B cell (primary cell): ENCODE results near the gene NEAT1. TPM values are rescaled to one million over a fixed set of nuclear protein-coding genes. Genes with fewer than 3 reads are reported as not detected.
A peak's percentile ranks its signal among the peaks of the same experiment; 100 is the strongest.

Source experiments
- ATAC-seq: fragments of 200-7000 bp; cut with Tn5 transposase; one replicate; pipeline ENCODE4 v1.10.0; 2021; ENCODE audit warnings: low read depth, mild to moderate bottlenecking, moderate number of reproducible peaks, moderate library complexity
- CTCF ChIA-PET: fragments of 350-600 bp; sonication (Branson Sonifier 250); formaldehyde crosslinking; loops from one replicate; lab custom pipeline; 2021; ENCODE audit warnings: antibody characterized with exemption, inconsistent platforms; lab: Charles Lee
- POLR2A ChIA-PET: fragments of 350-600 bp; sonication (Branson Sonifier 250); formaldehyde crosslinking; loops from one replicate; lab custom pipeline; 2021; ENCODE audit warnings: antibody characterized with exemption; lab: Charles Lee
- DNase-seq: peaks from one replicate; pipeline ENCODE4 v3.0.0; 2013
- H2AFZ ChIP-seq: 2 replicates; pipeline ENCODE4 v1.6.1; 2012; ENCODE audit warnings: mild to moderate bottlenecking, low read depth, low read length; ENCODE audit not compliant: insufficient read depth, poor library complexity, severe bottlenecking
- H3K27ac ChIP-seq, 2 donors: 1 replicate in 1 of 2; 2 replicates in 1 of 2; pipeline ENCODE4 v1.5.1; 2012 to 2013; ENCODE audit warnings: low read length in 2 of 2, mild to moderate bottlenecking in 2 of 2, moderate library complexity in 1 of 2
- H3K27me3 ChIP-seq, 4 experiments: fragments of 200-600 bp in 1 of 4; sonication (generic) in 1 of 4; replicated peaks in 1 of 4; 1 replicate in 2 of 4; 2 replicates in 2 of 4; pipeline versions ENCODE4 v1.6.1 to v1.7.0; 2013 to 2016; ENCODE audit warnings: low read length in 3 of 4, mild to moderate bottlenecking in 2 of 4, mixed read lengths in 1 of 4, moderate library complexity in 1 of 4; ENCODE audit not compliant: insufficient read depth in 4 of 4, control insufficient read depth in 3 of 4; ENCODE audit errors: control extremely low read depth in 1 of 4
- H3K36me3 ChIP-seq, 2 experiments: replicated peaks in 1 of 2; 1 replicate in 1 of 2; 2 replicates in 1 of 2; pipeline versions ENCODE4 v1.6.1 to v1.7.1; 2013; ENCODE audit warnings: low read length in 1 of 2; ENCODE audit not compliant: insufficient read depth in 2 of 2, control insufficient read depth in 1 of 2; ENCODE audit errors: control extremely low read depth in 1 of 2, extremely low read depth in 1 of 2
- H3K4me1 ChIP-seq, 2 donors: fragments of 200-600 bp in 1 of 2; sonication (generic) in 1 of 2; 1 replicate in 1 of 2; 2 replicates in 1 of 2; pipeline versions ENCODE4 v1.5.1 to v1.6.1; 2013 to 2017; ENCODE audit warnings: low read length in 2 of 2; ENCODE audit not compliant: control insufficient read depth in 2 of 2, insufficient read depth in 2 of 2
- H3K4me2 ChIP-seq: replicated peaks from 2 replicates; pipeline ENCODE3; 2012; ENCODE audit warnings: mild to moderate bottlenecking, low read depth, low read length; ENCODE audit not compliant: poor library complexity, severe bottlenecking
- H3K4me3 ChIP-seq, 5 experiments: fragments of 200-600 bp in 1 of 5; sonication (generic) in 1 of 5; 1 replicate in 3 of 5; 2 replicates in 2 of 5; pipeline versions ENCODE4 v1.5.1 to v1.7.0; 2011 to 2016; ENCODE audit warnings: low read length in 4 of 5, mild to moderate bottlenecking in 4 of 5, low read depth in 2 of 5, control low read depth in 1 of 5, moderate library complexity in 1 of 5; ENCODE audit not compliant: insufficient read depth in 1 of 5; ENCODE audit errors: control extremely low read depth in 1 of 5, extremely low read depth in 1 of 5
- H3K79me2 ChIP-seq: fragments of 200-600 bp; sonication (generic); one replicate; pipeline ENCODE4 v1.6.0; 2016; ENCODE audit warnings: low read length; ENCODE audit not compliant: control insufficient read depth, insufficient read depth
- H3K9ac ChIP-seq: fragments of 200-600 bp; sonication (generic); 2 replicates; pipeline ENCODE4 v1.6.1; 2017; ENCODE audit warnings: mild to moderate bottlenecking, low read length, moderate library complexity
- H3K9me3 ChIP-seq, 3 donors: one replicate each; pipeline versions ENCODE4 v1.6.1 to v1.7.1; 2013; ENCODE audit warnings: low read length in 2 of 3; ENCODE audit not compliant: control insufficient read depth in 2 of 3, insufficient read depth in 1 of 3; ENCODE audit errors: control extremely low read depth in 1 of 3
- H4K20me1 ChIP-seq: 2 replicates; pipeline ENCODE4 v1.6.0; 2012; ENCODE audit warnings: mild to moderate bottlenecking, low read length; ENCODE audit not compliant: insufficient read depth, control insufficient read depth, poor library complexity, severe bottlenecking
- H3K27ac Mint-ChIP-seq: one replicate; pipeline ENCODE4 v1.8.0; 2021; ENCODE audit warnings: mixed read lengths
- H3K27me3 Mint-ChIP-seq: one replicate; pipeline ENCODE4 v1.8.0; 2021; ENCODE audit warnings: mixed read lengths
- H3K4me1 Mint-ChIP-seq: one replicate; pipeline ENCODE4 v1.8.0; 2021; ENCODE audit warnings: mixed read lengths
- H3K4me3 Mint-ChIP-seq: one replicate; pipeline ENCODE4 v1.8.0; 2021; ENCODE audit warnings: mixed read lengths
- H3K9me3 Mint-ChIP-seq: one replicate; pipeline ENCODE4 v1.8.0; 2022; ENCODE audit warnings: mixed read lengths; ENCODE audit not compliant: insufficient read depth
- EZH2 ChIP-seq: IDR thresholded peaks from 2 replicates; pipeline ENCODE4 v1.6.1; 2012; ENCODE audit warnings: borderline replicate concordance, low read depth, mild to moderate bottlenecking, moderate library complexity, low read length; ENCODE audit not compliant: insufficient read depth, poor library complexity, severe bottlenecking
- WGBS: methylation state at CpG from one replicate; pipeline ENCODE4 v1.1.5; 2013; ENCODE audit warnings: missing lambda C conversion rate; ENCODE audit not compliant: insufficient coverage; 5-methylcytosine and 5-hydroxymethylcytosine counted together
- intact Hi-C: fragments of 100-400 bp; cut with micrococcal nuclease; formaldehyde crosslinking; loops from one replicate; pipeline ENCODE4 v1.10.0; 2022
- polyA plus RNA-seq: library from polyadenylated mRNA; depleted of rRNA; stranded (reverse); fragments of >200 nt; gene quantifications from 2 replicates; pipeline ENCODE4 v1.2.3, GENCODE V29; 2012
- total RNA-seq, 2 donors: library from RNA; stranded (reverse); fragments of 120-200 nt in 1 of 2; gene quantifications; 1 replicate in 1 of 2; 2 replicates in 1 of 2; pipeline versions ENCODE4 v1.2.3 to v1.2.4, GENCODE V29; 2013 to 2022
- TF ChIP-seq, protein P1 (sequence below): fragments of 200-600 bp; IDR thresholded peaks from one replicate; pipeline ENCODE4 v1.8.0; 2022; ENCODE audit warnings: antibody characterized with exemption, mild to moderate bottlenecking

Gene NEAT1
- total and polyA plus RNA-seq, 2 donors (not counting 1 experiment from before 2014, with no cell fraction given): 66.7 to 1,642 TPM

DNA sequence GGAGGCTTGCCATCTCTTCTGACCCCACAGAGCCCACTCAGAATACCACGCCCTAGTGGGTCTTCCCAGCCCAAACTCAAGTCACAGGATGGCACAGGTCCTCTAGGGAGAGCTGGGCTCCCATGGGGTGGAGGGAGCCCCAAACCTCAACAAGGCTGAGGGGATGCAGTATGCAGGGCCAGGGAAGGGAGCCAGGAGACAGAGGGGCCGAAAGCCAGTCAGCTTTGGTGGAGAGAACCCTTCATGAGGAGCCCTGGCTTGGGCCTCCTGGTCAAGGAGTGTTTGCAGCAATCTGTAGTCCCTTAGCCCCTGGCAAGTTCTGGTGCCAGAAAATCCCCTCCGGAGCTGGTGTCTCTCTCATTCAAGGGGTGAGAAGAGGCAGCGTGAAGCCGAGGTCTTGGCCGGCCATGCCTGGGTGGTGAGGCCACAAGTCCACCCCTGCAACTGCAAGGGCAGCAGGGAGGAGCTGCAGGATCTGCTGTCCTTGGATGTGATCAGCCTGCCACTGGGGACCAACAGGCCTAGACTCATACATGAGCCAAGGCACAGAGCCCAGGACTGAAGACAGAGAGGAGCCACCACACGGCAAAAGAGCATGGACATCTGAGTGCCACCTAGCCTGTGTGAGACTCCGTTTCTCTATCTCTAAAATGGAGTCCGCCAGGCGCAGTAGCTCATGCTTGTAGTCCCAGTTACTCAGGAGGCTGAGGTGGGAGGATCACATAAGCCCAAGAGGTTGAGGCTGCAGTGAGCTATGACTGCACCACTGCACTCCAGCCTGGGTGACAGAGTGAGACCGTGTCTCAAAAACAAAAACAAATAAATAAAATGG, 24.1 kb downstream of the NEAT1 start:
- ChIA-PET POLR2A (interaction anchor here (0.5 to 9.3 kb wide), 7 partner anchors 12 to 86 kb away, joined by 3 to 102 read pairs (median 3); partner anchors contain the start of gene MALAT1), CTCF (interaction anchor here (0.6 to 1.4 kb wide), 5 partner anchors 11 to 62 kb away, joined by 3 to 4 read pairs (median 3); partner anchors contain the start of gene NEAT1)
- H3K4me1 Mint-ChIP-seq: peaks cover 46% of the 10 kb centered on the region
- Histone ChIP-seq H3K4me1 (peaks cover 38 to 57% of the 10 kb centered on the region in 2 donors), H3K9ac (no peak overlapping the region), H3K4me2 (no peak overlapping the region), H2AFZ (no peak overlapping the region), H4K20me1 (no peaks in the 10 kb centered on the region), H3K27ac (no peak overlapping the region), H3K36me3 (peaks cover 0 to 4% of the 10 kb centered on the region in 2 experiments), H3K27me3 (no peaks in the 10 kb centered on the region), H3K79me2 (peaks cover 5% of the 10 kb centered on the region), H3K9me3 (peaks cover 0 to 10% (median 0%) of the 10 kb centered on the region in 3 donors), H3K4me3 (no peak overlapping the region)
- no peaks in the 10 kb centered on the region for H3K9me3 Mint-ChIP-seq
- H3K27ac Mint-ChIP-seq: peak overlapping the region; percentile 56
- no peaks in the 10 kb centered on the region for H3K27me3 Mint-ChIP-seq
- DNase-seq (no peak), ATAC-seq (no peak)
- WGBS: 94% methylated on average over 9 of the region's 11 CpGs
- TF ChIP-seq EZH2: no peak
- TF ChIP-seq, protein P1, sequence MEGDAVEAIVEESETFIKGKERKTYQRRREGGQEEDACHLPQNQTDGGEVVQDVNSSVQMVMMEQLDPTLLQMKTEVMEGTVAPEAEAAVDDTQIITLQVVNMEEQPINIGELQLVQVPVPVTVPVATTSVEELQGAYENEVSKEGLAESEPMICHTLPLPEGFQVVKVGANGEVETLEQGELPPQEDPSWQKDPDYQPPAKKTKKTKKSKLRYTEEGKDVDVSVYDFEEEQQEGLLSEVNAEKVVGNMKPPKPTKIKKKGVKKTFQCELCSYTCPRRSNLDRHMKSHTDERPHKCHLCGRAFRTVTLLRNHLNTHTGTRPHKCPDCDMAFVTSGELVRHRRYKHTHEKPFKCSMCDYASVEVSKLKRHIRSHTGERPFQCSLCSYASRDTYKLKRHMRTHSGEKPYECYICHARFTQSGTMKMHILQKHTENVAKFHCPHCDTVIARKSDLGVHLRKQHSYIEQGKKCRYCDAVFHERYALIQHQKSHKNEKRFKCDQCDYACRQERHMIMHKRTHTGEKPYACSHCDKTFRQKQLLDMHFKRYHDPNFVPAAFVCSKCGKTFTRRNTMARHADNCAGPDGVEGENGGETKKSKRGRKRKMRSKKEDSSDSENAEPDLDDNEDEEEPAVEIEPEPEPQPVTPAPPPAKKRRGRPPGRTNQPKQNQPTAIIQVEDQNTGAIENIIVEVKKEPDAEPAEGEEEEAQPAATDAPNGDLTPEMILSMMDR: no peak
- H3K4me3 Mint-ChIP-seq: no peak overlapping the region
- intact Hi-C loops: no loop called here

DNA sequence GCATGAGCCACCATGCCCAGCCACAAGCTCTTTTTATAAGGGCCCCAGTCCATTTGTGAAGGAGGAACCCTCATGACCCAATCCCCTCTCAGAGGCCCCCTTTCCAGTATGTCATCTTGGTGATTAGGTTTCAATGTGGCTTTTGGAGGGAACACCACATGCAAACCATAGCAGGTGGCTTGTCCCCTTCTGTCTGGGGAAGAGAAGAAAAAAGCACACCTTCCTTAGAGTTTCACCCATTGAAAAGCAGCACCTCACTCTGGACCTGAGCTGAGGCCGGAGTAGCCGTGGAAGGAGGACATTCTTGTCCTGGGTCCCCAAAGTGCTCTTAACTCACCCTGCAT, 25.4 kb downstream of the NEAT1 start:
- peaks cover 0 to 4% of the 10 kb centered on the region in 2 experiments for H3K36me3 ChIP-seq
- H3K4me2 ChIP-seq: no peak overlapping the region
- WGBS: no CpG with 5 or more reads among the region's 2 CpGs
- no peak overlapping the region for H3K4me3 Mint-ChIP-seq
- no peaks in the 10 kb centered on the region for H3K27me3 ChIP-seq
- TF ChIP-seq, protein P1: no peak
- TF ChIP-seq EZH2: no peak
- peak overlapping the region; percentile 15 for H3K27ac Mint-ChIP-seq
- no peak overlapping the region for H2AFZ ChIP-seq
- DNase-seq (no peak), ATAC-seq (no peak)
- no peaks in the 10 kb centered on the region for H3K9me3 Mint-ChIP-seq
- H3K9ac ChIP-seq: no peak overlapping the region
- peaks cover 24 to 43% of the 10 kb centered on the region in 2 donors for H3K4me1 ChIP-seq
- H3K4me3 ChIP-seq: no peak overlapping the region
- H3K4me1 Mint-ChIP-seq: peaks cover 33% of the 10 kb centered on the region
- peaks cover 0 to 10% (median 0%) of the 10 kb centered on the region in 3 donors for H3K9me3 ChIP-seq
- intact Hi-C loops: no loop called here
- no peaks in the 10 kb centered on the region for H3K79me2 ChIP-seq
- ChIA-PET POLR2A (interaction anchor here (0.6 to 9.3 kb wide), 6 partner anchors 21 to 695 kb away, joined by 3 to 102 read pairs (median 4); partner anchors contain the start of gene MALAT1), CTCF (interaction anchor here (1.2 to 1.4 kb wide), 2 partner anchors 24 to 25 kb away, joined by 3 to 4 read pairs; partner anchors contain the start of gene NEAT1)
- no peaks in the 10 kb centered on the region for H4K20me1 ChIP-seq
- no peak overlapping the region for H3K27ac ChIP-seq
- no peaks in the 10 kb centered on the region for H3K27me3 Mint-ChIP-seq
